Cardiac muscle cell (in vitro differentiated cells and primary cell): Measurements from ENCODE around the gene OR1E1. TPM values are rescaled to one million over a fixed set of nuclear protein-coding genes. Genes with fewer than 3 reads are reported as not detected.
"Not testable (repeated sequence)": the region's sequence is repeated elsewhere in the genome, so short reads cannot be mapped to it uniquely, and the experiment has no call there.

Source experiments
- DNase-seq, 2 donors: peaks; one replicate each; pipeline versions ENCODE4 v3.0.0 to v3.0.0-alpha.2; 2010 to 2017; ENCODE audit warnings: low read depth in 1 of 2, low spot score in 1 of 2
- H3K27ac ChIP-seq: fragments of 200-600 bp; sonication (generic); 2 replicates; pipeline ENCODE4 v1.5.1; 2016
- H3K27me3 ChIP-seq: fragments of 200-600 bp; sonication (generic); 2 replicates; pipeline ENCODE4 v1.6.0; 2016; ENCODE audit warnings: control low read depth
- H3K36me3 ChIP-seq: fragments of 200-600 bp; sonication (generic); 2 replicates; pipeline ENCODE4 v1.5.1; 2016; ENCODE audit warnings: control low read depth
- H3K4me1 ChIP-seq: fragments of 200-600 bp; sonication (generic); 2 replicates; pipeline ENCODE4 v1.8.1; 2017; ENCODE audit warnings: low read depth, mild to moderate bottlenecking, mixed run types
- H3K4me3 ChIP-seq: fragments of 200-600 bp; sonication (generic); 2 replicates; pipeline ENCODE4 v1.5.1; 2016; ENCODE audit warnings: mild to moderate bottlenecking
- H3K9me3 ChIP-seq: fragments of 200-600 bp; sonication (generic); 2 replicates; pipeline ENCODE4 v1.5.1; 2017; ENCODE audit warnings: low read depth, mild to moderate bottlenecking, control low read depth
- CTCF ChIP-seq: IDR thresholded peaks from 2 replicates; pipeline ENCODE4 v1.5.1; 2012; ENCODE audit warnings: low read depth, mild to moderate bottlenecking, low read length
- polyA plus RNA-seq: library from polyadenylated mRNA; unstranded; fragments of >200 nt; fragmentation: Nextera tagmentation; extraction: Ambion mirVana; gene quantifications from 2 replicates; pipeline ENCODE4 v1.2.1, GENCODE V29; 2016
- total RNA-seq: library from RNA; depleted of rRNA; stranded (reverse); fragments of >200 nt; gene quantifications from 2 replicates; pipeline ENCODE4 v1.2.3, GENCODE V29; 2016

Gene OR1E1
- total and polyA plus RNA-seq, 2 experiments from 2014 or later: not detected

- TF ChIP-seq CTCF: no peak
- Histone ChIP-seq H3K9me3 (no peaks in the 10 kb centered on the region), H3K27ac (no peak overlapping the region), H3K36me3 (no peaks in the 10 kb centered on the region), H3K27me3 (no peaks in the 10 kb centered on the region), H3K4me1 (no peaks in the 10 kb centered on the region), H3K4me3 (no peak overlapping the region)
- no peak for DNase-seq
Measured at GRCh38 chr17:3418222-3418621, 20.0 kb upstream of the OR1E1 start.

DNA sequence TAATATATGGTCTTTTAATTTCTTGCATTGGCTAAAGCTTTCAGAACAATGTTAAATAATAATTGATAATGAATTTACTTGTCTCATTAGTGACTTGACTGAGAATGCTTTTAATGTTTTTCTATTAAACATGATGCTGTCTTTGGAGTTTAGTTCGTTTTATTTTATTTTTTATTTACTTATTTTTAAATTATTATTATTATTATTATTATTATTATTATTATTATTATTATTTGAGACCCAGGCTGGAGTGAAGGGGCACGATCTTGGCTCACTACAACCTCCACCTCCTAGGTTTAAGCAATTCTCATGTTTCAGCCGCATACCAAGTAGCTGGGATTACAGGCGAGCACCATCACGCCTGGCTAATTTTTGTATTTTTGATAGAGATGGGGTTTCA lies 17.4 kb upstream of the OR1E1 start:
- H3K9me3 ChIP-seq: no peaks in the 10 kb centered on the region
- no peak overlapping the region for H3K4me3 ChIP-seq
- no peak for DNase-seq
- no peaks in the 10 kb centered on the region for H3K36me3 ChIP-seq
- TF ChIP-seq CTCF: no peak
- no peaks in the 10 kb centered on the region for H3K27me3 ChIP-seq
- no peaks in the 10 kb centered on the region for H3K4me1 ChIP-seq
- H3K27ac ChIP-seq: no peak overlapping the region

DNA sequence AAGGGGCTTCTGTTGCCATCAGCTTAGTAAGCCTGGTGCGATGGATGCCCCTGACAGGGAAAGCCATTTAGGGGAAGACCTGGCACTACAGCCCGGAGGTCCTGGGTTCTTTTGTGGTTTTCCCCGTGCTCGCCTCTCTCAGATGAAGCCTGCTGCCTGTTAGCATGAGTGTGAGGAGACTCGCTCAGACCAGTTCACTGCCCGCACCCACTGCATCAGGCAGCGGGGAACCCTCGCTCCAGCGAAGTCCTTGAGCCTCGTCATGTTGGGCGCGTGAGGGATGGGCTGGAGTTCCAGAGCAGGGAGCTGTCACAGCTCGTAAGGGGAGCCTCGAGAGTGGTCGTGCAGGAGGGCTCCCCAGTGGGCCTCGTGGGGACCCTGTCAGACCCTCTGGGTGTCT lies 14.0 kb upstream of the OR1E1 start:
- not testable (repeated sequence) for H3K9me3 ChIP-seq, H3K27me3 ChIP-seq, H3K36me3 ChIP-seq

DNA sequence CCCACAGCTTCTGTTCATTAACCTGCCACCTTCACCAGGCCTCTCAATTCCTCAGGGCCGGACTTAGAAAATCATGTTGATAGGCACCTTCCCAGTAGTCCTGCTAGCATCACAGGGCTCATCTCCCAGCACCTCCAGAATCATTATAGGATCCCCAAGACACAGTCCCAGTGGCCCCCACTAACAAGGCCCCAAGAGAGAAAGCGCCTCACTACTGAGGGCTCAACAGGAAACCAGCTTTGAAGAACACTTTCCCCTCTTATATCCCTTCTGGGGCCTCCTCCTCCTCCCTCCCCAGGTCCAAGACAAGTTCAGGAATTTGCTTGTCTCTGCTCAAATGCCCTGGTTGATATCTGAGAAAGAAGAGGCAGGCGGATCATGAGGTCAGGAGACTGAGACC lies 12.9 kb upstream of the OR1E1 start, which contains the start of gene OR3A3:
TSS of gene OR3A3 (plus strand) at position 301 of the 400 bp plus-strand sequence.
- TF ChIP-seq CTCF: no peak
- Histone ChIP-seq H3K27ac (no peak within 1 kb of the TSS), H3K4me1 (no peaks in the 10 kb centered on the region), H3K36me3 (no peaks in the 10 kb centered on the region), H3K9me3 (no peaks in the 10 kb centered on the region), H3K4me3 (no peak within 1 kb of the TSS), H3K27me3 (no peaks in the 10 kb centered on the region)
- no peak for DNase-seq

More for the DNA sequence above, 14.0 kb upstream of the OR1E1 start:
- not testable (repeated sequence) for H3K27ac ChIP-seq, H3K4me1 ChIP-seq, H3K4me3 ChIP-seq, DNase-seq

GRCh38 chr17:3403856-3404255 lies 5.6 kb upstream of the OR1E1 start:
- H3K4me3 ChIP-seq, H3K27ac ChIP-seq, H3K4me1 ChIP-seq, DNase-seq, H3K9me3 ChIP-seq, H3K36me3 ChIP-seq, H3K27me3 ChIP-seq: not testable (repeated sequence)

GRCh38 chr17:3401786-3402185 lies 3.6 kb upstream of the OR1E1 start:
- Histone ChIP-seq H3K9me3 (no peaks in the 10 kb centered on the region), H3K4me1 (no peaks in the 10 kb centered on the region), H3K27me3 (no peaks in the 10 kb centered on the region), H3K4me3 (no peak overlapping the region), H3K27ac (no peak overlapping the region), H3K36me3 (no peaks in the 10 kb centered on the region)
- DNase-seq: no peak
- TF ChIP-seq CTCF: no peak

- no peak for TF ChIP-seq CTCF
- H3K27me3 ChIP-seq: no peaks in the 10 kb centered on the region
- H3K9me3 ChIP-seq: peaks cover 3% of the 10 kb centered on the region
- H3K36me3 ChIP-seq: no peaks in the 10 kb centered on the region
- no peak overlapping the region for H3K4me3 ChIP-seq
- H3K4me1 ChIP-seq: no peaks in the 10 kb centered on the region
- H3K27ac ChIP-seq: no peak overlapping the region
- DNase-seq: no peak
Measured at GRCh38 chr17:3400055-3400454, 1.8 kb upstream of the OR1E1 start.

DNA sequence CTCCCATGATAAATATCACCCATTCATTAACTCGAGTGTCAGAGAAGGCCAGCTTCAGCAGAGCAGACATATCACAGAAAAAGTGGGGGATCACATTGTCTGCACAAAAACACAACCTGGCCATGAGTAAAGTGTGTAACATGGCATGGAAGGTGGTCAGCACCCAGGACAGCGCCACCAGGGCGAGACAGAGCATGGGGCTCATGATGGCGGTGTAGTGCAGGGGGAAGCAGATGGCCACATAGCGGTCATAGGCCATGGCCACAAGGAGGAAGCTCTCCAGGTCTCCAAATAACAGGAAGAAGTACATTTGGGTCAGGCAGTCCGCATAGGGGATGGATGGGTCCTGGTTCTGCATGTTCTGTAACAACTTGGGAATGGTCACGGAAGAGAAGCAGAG lies 409 bp downstream of the OR1E1 start:
- H3K9me3 ChIP-seq, H3K27ac ChIP-seq, DNase-seq, H3K4me1 ChIP-seq, H3K36me3 ChIP-seq, H3K4me3 ChIP-seq, H3K27me3 ChIP-seq: not testable (repeated sequence)
